ENCODE results near the gene EP400. TPM values are rescaled to one million over a fixed set of nuclear protein-coding genes. Genes with fewer than 3 reads are reported as not detected.
A peak's percentile ranks its signal among the peaks of the same experiment; 100 is the strongest.

The EP400 gene
- total RNA-seq, 1 donor = 14.7 TPM

DNA sequence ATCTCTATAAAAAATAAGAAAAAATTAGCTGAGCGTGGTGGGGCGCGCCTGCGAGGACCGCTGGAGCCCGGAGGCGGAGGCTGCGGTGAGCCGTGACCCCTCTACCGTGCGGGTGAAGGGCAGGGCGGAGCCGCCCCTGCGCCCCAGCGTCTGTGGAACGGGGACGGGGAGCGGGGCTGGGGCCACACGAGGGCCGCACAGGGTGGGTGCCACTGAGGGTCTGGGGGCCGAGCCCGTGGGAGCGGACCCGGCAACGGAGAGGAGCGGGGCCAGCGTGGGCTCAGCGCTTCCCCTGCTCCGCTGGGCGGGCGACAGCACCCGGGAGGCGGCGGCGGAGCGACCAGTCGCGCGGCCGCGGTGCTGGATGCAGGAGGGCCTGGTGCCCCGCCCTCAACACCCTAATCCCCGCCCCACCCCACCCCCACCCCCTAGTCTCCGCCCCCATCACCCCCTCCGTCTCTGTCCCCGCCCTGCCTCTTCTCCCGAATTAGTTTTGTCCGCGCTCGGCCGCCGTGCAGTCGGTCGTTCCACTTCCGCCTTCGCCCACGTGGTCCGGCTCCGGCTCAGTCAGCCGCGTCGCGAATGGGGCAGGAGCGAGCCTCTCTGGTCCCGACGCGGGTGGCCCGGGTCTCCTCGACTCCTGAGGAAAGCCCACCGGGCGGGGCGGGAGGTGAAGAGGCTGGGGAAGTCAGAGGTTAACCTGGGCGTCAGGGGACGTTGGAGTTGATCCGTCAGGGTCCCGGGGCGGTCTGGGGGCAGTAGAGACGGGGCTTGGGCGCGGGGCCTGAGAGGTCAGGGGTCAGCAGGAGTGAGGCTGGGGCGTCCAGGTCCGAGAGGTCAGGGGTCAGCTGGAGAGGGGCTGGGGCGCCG lies 20.8 kb upstream of the EP400 start, which contains the start of gene PUS1:
TSS of gene PUS1 (plus strand) at position 566 of the 870 bp plus-strand sequence. CDS start 447 bp downstream, outside the sequence.
- TF ChIP-seq, protein P1, sequence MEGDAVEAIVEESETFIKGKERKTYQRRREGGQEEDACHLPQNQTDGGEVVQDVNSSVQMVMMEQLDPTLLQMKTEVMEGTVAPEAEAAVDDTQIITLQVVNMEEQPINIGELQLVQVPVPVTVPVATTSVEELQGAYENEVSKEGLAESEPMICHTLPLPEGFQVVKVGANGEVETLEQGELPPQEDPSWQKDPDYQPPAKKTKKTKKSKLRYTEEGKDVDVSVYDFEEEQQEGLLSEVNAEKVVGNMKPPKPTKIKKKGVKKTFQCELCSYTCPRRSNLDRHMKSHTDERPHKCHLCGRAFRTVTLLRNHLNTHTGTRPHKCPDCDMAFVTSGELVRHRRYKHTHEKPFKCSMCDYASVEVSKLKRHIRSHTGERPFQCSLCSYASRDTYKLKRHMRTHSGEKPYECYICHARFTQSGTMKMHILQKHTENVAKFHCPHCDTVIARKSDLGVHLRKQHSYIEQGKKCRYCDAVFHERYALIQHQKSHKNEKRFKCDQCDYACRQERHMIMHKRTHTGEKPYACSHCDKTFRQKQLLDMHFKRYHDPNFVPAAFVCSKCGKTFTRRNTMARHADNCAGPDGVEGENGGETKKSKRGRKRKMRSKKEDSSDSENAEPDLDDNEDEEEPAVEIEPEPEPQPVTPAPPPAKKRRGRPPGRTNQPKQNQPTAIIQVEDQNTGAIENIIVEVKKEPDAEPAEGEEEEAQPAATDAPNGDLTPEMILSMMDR (IDR thresholded peaks at IDR 0.05; ENCODE audit: insufficient read depth, low read length) = no peak
- DNase-seq (ENCODE audit: low read depth) = peak; percentile 92
- H3K4me3 ChIP-seq (ENCODE audit: low read depth, low read length) = peak within 1 kb of the TSS; percentile 94

DNA sequence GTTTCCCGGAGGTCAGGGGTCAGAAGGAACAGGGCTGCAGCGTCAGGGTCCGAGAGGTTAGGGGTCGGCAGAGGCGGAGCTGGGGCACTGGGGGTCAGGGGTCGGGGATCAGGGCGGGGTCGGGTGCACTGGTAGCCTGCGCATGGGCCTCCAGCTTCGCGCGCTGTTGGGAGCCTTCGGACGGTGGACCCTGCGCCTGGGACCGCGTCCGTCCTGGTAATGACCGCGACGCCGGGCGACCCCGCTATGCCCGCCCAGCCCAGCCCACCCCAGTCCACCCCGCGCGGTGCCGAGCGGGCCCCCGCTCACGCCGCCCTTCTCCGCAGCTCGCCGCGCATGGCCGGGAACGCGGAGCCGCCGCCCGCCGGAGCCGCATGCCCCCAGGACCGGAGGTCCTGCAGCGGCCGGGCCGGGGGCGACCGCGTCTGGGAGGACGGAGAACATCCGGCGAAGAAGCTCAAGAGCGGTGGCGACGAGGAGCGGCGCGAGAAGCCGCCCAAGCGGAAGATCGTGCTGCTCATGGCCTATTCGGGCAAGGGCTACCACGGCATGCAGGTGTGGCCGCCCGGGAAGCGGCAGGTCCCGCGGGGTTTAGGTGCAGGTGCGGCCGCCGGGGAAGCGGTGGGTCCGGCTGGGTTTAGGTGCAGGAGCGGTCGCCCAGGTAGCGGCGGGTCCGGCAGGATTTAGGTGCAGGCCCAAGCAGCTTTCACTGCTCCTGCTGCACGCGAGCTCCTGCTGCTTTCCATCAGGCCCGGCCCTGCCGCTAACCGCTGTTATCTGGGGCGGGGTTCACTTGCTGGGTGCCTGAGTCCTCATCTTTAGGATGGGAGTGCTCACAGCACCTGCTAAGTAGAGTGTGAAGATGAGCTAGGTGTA lies 19.9 kb upstream of the EP400 start:
- peak overlapping the region; percentile 94 for H3K4me3 ChIP-seq (ENCODE audit: low read depth, low read length)
- peak; percentile 15 for DNase-seq (ENCODE audit: low read depth)
- TF ChIP-seq, protein P1 (IDR thresholded peaks at IDR 0.05; ENCODE audit: insufficient read depth, low read length) = no peak

DNA sequence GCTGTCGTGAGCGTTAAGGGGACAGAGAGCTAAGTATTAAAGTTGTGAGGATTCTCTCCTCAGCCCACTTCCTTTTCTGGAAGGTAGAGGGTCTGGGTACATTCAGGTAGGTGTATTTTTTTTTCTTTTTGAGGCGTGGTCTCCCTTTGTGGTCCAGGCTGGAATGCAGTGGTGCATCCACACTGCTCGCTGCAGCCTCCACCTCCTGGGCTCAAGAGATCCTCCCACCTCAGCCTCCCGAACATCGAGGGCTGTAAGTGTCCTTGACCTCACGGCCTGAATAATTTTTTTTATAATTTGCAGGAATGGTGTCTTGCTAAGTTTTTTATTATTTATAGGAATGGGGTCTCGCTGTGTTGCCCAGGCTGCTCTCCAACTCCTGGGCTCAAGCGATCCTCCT lies 19.2 kb upstream of the EP400 start:
- peak overlapping the region; percentile 94 for H3K4me3 ChIP-seq (ENCODE audit: low read depth, low read length)
- TF ChIP-seq, protein P1 (IDR thresholded peaks at IDR 0.05; ENCODE audit: insufficient read depth, low read length) = no peak
- DNase-seq (ENCODE audit: low read depth) = no peak

DNA sequence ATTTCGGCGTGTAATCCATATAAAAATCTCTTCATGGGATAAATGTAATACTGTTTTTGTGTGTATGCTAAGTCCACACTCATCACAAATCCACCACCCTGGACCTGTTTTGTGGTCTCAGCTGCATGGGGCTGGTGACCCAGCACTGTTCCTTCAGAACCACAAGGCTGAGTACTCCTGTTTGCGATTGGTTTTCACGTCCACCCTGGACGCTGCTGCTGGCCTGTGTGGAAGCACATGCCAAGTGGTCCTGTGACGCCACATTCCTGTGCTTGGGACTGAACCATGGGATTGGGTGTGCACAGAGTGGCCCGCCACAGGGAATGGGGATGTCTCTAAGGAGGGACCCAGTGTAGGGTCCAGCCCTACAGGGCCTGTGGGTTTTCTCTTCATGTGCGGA lies 16.4 kb upstream of the EP400 start:
- TF ChIP-seq, protein P1 (IDR thresholded peaks at IDR 0.05; ENCODE audit: insufficient read depth, low read length) = no peak
- H3K4me3 ChIP-seq (ENCODE audit: low read depth, low read length) = no peak overlapping the region
- no peak for DNase-seq (ENCODE audit: low read depth)

DNA sequence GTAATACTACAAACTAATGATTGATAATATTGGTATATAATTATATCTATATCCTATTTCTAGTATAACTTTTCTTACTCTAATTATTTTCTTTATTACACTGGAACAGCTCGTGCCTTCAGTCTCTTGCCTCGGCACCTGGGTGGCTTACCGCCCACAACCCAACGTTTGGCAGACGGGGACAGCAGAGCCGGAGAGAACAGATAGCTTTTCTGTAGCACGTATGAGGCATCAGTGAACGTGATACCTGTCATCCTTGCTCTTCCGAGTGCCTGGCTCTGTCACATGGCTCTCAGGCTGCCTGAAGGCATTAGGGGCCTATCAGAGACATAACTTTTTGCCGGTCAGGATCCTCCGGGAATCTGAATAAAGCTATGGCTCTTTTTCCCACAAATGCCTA lies 15.2 kb upstream of the EP400 start:
- DNase-seq (ENCODE audit: low read depth) = no peak
- TF ChIP-seq, protein P1 (IDR thresholded peaks at IDR 0.05; ENCODE audit: insufficient read depth, low read length) = no peak
- no peak overlapping the region for H3K4me3 ChIP-seq (ENCODE audit: low read depth, low read length)

DNA sequence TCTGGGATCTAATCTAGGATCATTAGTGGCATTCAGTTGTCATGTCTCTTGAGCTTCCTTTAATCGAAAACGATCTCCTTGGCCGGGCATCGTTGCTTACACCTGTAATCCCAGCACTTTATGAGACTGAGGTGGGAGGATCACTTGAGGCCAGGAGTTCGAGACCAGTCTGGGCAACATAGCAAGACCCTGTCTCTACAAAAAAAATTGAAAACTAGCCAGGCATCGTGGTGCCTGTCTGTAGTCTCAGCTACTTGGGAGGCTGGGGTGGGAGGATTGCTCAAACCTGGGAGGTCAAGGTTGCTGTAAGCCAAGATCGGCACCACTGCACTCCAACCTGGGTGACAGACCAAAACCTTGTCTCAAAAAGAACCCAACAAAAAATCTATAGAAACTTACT lies 11.7 kb upstream of the EP400 start:
- TF ChIP-seq, protein P1 (IDR thresholded peaks at IDR 0.05; ENCODE audit: insufficient read depth, low read length) = no peak
- no peak for DNase-seq (ENCODE audit: low read depth)
- no peak overlapping the region for H3K4me3 ChIP-seq (ENCODE audit: low read depth, low read length)
